Measurements from ENCODE around the gene TMEM108.

Gene TMEM108

DNA sequence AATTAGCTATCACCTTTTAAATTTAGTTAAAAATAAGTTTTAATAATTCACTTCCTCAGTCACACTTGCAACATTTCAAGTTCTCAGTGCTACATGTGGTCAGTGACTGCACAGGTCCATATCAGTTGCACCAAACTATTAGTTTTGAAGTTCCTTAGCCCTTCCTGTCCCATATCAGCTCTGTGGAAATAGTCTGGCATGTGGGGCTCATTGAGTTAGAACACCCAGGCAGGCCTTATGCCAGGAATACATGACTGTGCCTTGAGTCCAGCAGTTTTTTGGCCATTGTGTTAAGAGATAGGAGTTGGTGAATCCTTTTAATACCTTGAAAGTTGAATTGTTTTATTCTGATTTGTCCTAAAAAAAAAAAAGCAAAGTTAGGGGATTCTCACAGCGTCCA lies 207.9 kb downstream of the TMEM108 start:
- no peaks in the 10 kb centered on the region for H3K36me3 Mint-ChIP-seq
- H3K4me3 Mint-ChIP-seq, result no peak overlapping the region
- H3K27ac Mint-ChIP-seq, result no peak overlapping the region
- no peaks in the 10 kb centered on the region for H3K9me3 Mint-ChIP-seq (ENCODE audit: low read depth)
- no peaks in the 10 kb centered on the region for H3K4me1 Mint-ChIP-seq (ENCODE audit: low read depth)
- peaks cover 13% of the 10 kb centered on the region for H3K27me3 Mint-ChIP-seq

DNA sequence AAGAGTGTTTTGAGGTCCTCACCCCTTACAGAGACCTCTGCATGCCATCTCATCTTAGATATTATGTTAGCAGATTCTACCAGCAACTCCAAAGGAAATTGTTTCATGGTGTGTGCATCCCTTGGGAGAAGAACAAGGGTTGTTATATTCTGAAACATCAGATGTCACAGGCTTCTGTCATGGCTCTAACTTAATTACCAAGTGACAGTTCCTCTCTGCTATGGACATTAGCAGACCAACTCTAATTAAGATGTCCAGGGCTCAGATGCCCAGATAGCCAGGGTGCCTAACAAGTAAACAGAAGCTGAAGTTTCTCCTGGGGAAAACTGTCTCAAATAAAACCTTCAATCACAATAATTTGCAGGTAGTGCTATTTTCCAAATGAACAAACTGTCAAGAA lies 208.6 kb downstream of the TMEM108 start:
- Mint-ChIP-seq H3K4me3 (no peak overlapping the region), H3K4me1 (ENCODE audit: low read depth) (no peaks in the 10 kb centered on the region), H3K9me3 (ENCODE audit: low read depth) (no peaks in the 10 kb centered on the region), H3K27ac (no peak overlapping the region), H3K27me3 (peaks cover 10% of the 10 kb centered on the region), H3K36me3 (no peaks in the 10 kb centered on the region)

DNA sequence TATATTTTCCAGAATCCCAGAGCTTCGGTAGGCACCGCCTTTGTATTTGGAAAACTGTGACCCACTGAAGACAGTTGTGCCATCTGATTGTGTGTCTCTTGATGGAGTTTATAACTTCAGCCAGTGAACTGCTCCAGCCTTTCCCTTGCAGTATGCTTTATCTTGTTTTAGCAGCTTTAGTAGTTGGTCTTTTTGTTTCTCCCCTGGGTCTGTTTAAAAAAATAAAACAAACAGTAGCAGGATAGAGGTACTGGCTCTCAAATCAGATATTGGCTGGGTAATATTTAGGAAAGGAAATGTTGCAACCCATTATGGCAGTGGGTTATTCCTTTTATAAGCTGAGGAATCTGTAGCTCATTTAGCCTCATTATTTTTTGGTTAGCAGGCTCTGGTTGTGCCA lies 210.2 kb downstream of the TMEM108 start:
- Mint-ChIP-seq H3K27ac (no peak overlapping the region), H3K9me3 (ENCODE audit: low read depth) (no peaks in the 10 kb centered on the region)

DNA sequence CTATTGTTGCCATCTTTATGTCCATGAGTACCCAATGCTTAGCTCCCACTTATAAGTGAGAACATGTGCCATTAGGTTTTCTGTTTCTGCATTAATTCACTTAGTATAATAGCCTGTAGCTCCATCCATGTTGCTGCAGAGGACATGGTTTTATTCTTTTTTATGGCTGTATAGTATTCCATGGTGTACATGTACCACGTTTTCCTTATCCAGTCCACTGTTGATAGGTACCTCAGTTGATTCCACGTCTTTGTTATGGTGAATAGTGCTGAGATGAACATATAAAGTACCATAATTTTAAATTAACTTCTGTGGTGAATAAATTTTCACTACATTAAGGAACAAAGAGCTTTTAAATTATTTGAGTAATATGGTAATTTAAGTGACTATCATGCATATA lies 211.3 kb downstream of the TMEM108 start:
- Mint-ChIP-seq H3K4me1 (ENCODE audit: low read depth) (no peaks in the 10 kb centered on the region), H3K4me3 (no peak overlapping the region), H3K27ac (no peak overlapping the region), H3K9me3 (ENCODE audit: low read depth) (no peaks in the 10 kb centered on the region), H3K36me3 (no peaks in the 10 kb centered on the region), H3K27me3 (peaks cover 3% of the 10 kb centered on the region)

More for the DNA sequence above, 210.2 kb downstream of the TMEM108 start:
- Mint-ChIP-seq H3K4me1 (ENCODE audit: low read depth) (no peaks in the 10 kb centered on the region), H3K36me3 (no peaks in the 10 kb centered on the region), H3K27me3 (peaks cover 3% of the 10 kb centered on the region), H3K4me3 (no peak overlapping the region)

GRCh38 chr3:133254151-133254550 lies 216.0 kb downstream of the TMEM108 start:
- H3K4me3 Mint-ChIP-seq, result no peak overlapping the region
- no peaks in the 10 kb centered on the region for H3K4me1 Mint-ChIP-seq (ENCODE audit: low read depth)
- H3K27me3 Mint-ChIP-seq, result peaks cover 4% of the 10 kb centered on the region
- peaks cover 5% of the 10 kb centered on the region for H3K9me3 Mint-ChIP-seq (ENCODE audit: low read depth)
- H3K27ac Mint-ChIP-seq, result no peak overlapping the region
- H3K36me3 Mint-ChIP-seq, result no peaks in the 10 kb centered on the region

GRCh38 chr3:133254716-133255115 lies 216.5 kb downstream of the TMEM108 start:
- H3K9me3 Mint-ChIP-seq (ENCODE audit: low read depth), result peaks cover 5% of the 10 kb centered on the region
- H3K4me3 Mint-ChIP-seq, result no peak overlapping the region
- H3K36me3 Mint-ChIP-seq, result no peaks in the 10 kb centered on the region
- H3K27me3 Mint-ChIP-seq, result peaks cover 4% of the 10 kb centered on the region
- H3K4me1 Mint-ChIP-seq (ENCODE audit: low read depth), result no peaks in the 10 kb centered on the region
- H3K27ac Mint-ChIP-seq, result no peak overlapping the region

- Mint-ChIP-seq H3K36me3 (no peaks in the 10 kb centered on the region), H3K4me3 (no peak overlapping the region)
These were observed 218.7 kb downstream of the TMEM108 start for GRCh38 chr3:133256787-133257483.

DNA sequence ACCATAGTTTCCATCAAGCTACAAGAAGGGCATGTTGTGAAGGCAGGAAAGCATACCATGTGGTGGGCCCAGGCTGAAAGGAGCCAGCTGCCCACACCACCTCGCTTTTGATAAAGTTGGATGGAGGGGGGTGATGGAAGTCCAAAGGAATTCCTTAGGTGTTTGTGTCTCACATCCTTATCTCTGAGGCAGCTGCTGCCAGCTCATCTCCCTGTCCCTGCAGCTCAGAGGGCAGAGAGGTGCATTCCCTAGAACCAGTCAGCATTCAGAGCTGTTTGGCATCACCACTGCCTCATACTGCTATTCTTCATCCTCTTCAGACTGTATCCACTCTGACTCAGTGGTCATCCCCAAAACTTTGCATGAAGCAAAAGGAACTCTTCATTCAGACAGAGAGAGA lies 220.2 kb downstream of the TMEM108 start:
- H3K27me3 Mint-ChIP-seq, result peaks cover 9% of the 10 kb centered on the region
- H3K9me3 Mint-ChIP-seq (ENCODE audit: low read depth), result peaks cover 5% of the 10 kb centered on the region

More at GRCh38 chr3:133256787-133257483, 218.7 kb downstream of the TMEM108 start:
- Mint-ChIP-seq H3K27me3 (peaks cover 9% of the 10 kb centered on the region), H3K27ac (no peak overlapping the region), H3K9me3 (ENCODE audit: low read depth) (peaks cover 5% of the 10 kb centered on the region), H3K4me1 (ENCODE audit: low read depth) (no peaks in the 10 kb centered on the region)

DNA sequence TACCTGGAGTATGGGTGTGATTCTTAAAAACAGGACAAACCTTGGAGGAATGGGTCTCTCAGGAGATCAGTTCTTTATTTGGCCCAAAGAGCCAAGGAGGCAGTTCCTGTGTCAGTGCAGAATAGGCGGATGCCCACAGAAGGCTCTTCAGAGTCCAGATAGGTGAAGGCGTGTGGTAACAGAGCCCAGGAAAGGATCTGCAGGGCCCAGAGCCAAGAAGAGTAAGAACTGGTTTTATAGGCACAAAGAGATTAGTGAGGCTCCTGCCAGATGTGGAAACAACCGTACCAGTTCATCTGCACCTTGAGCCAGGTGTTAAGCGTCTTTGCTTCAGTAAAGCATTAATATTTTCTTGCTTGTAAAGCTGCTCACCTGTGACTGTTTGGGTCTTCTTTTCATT lies 221.6 kb downstream of the TMEM108 start:
- Mint-ChIP-seq H3K4me3 (no peak overlapping the region), H3K9me3 (ENCODE audit: low read depth) (peaks cover 5% of the 10 kb centered on the region), H3K27me3 (peaks cover 9% of the 10 kb centered on the region), H3K36me3 (no peaks in the 10 kb centered on the region), H3K27ac (no peak overlapping the region), H3K4me1 (ENCODE audit: low read depth) (no peaks in the 10 kb centered on the region)

More for the DNA sequence above, 220.2 kb downstream of the TMEM108 start:
- no peak overlapping the region for H3K27ac Mint-ChIP-seq
- no peak overlapping the region for H3K4me3 Mint-ChIP-seq
- H3K36me3 Mint-ChIP-seq, result no peaks in the 10 kb centered on the region
- H3K4me1 Mint-ChIP-seq (ENCODE audit: low read depth), result no peaks in the 10 kb centered on the region

- Mint-ChIP-seq H3K9me3 (ENCODE audit: low read depth) (no peaks in the 10 kb centered on the region), H3K4me3 (no peak overlapping the region), H3K27me3 (peaks cover 12% of the 10 kb centered on the region), H3K27ac (no peak overlapping the region), H3K4me1 (ENCODE audit: low read depth) (no peaks in the 10 kb centered on the region), H3K36me3 (no peaks in the 10 kb centered on the region)
These were observed 224.1 kb downstream of the TMEM108 start for GRCh38 chr3:133262333-133262732.

GRCh38 chr3:133264920-133265319 lies 226.7 kb downstream of the TMEM108 start:
- no peaks in the 10 kb centered on the region for H3K36me3 Mint-ChIP-seq
- H3K4me1 Mint-ChIP-seq (ENCODE audit: low read depth), result no peaks in the 10 kb centered on the region
- no peaks in the 10 kb centered on the region for H3K9me3 Mint-ChIP-seq (ENCODE audit: low read depth)
- no peak overlapping the region for H3K4me3 Mint-ChIP-seq
- peaks cover 12% of the 10 kb centered on the region for H3K27me3 Mint-ChIP-seq
- no peak overlapping the region for H3K27ac Mint-ChIP-seq

GRCh38 chr3:133268726-133269134 lies 230.5 kb downstream of the TMEM108 start:
- Mint-ChIP-seq H3K27me3 (peaks cover 19% of the 10 kb centered on the region), H3K4me3 (no peak overlapping the region), H3K4me1 (ENCODE audit: low read depth) (no peaks in the 10 kb centered on the region), H3K36me3 (no peaks in the 10 kb centered on the region), H3K27ac (no peak overlapping the region), H3K9me3 (ENCODE audit: low read depth) (no peaks in the 10 kb centered on the region)

- H3K9me3 Mint-ChIP-seq (ENCODE audit: low read depth), result no peaks in the 10 kb centered on the region
- no peaks in the 10 kb centered on the region for H3K4me1 Mint-ChIP-seq (ENCODE audit: low read depth)
- H3K27ac Mint-ChIP-seq, result no peak overlapping the region
- no peak overlapping the region for H3K4me3 Mint-ChIP-seq
- peaks cover 19% of the 10 kb centered on the region for H3K27me3 Mint-ChIP-seq
- no peaks in the 10 kb centered on the region for H3K36me3 Mint-ChIP-seq
These were observed 231.2 kb downstream of the TMEM108 start for GRCh38 chr3:133269393-133269792.

DNA sequence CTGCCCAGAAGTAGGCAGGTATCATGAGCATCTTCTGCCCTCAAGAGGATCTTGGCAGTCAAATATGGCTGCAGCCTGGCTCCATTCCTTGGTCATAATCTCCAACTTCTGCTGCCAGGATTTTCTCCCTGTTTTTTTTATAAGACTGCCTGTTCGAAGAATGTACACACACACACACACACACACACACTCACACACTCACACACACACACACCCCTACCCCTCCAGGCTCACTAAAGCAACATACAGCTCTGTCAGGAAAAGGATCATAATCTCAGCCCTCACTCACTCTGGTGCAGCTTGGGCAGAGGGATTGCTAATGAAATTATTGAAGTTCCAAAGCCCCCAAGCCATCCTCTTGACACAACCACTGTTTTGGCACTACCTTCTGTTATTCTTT lies 232.4 kb downstream of the TMEM108 start:
- Mint-ChIP-seq H3K27ac (no peak overlapping the region), H3K4me1 (ENCODE audit: low read depth) (no peaks in the 10 kb centered on the region), H3K27me3 (peaks cover 19% of the 10 kb centered on the region), H3K9me3 (ENCODE audit: low read depth) (no peaks in the 10 kb centered on the region), H3K36me3 (no peaks in the 10 kb centered on the region), H3K4me3 (no peak overlapping the region)

DNA sequence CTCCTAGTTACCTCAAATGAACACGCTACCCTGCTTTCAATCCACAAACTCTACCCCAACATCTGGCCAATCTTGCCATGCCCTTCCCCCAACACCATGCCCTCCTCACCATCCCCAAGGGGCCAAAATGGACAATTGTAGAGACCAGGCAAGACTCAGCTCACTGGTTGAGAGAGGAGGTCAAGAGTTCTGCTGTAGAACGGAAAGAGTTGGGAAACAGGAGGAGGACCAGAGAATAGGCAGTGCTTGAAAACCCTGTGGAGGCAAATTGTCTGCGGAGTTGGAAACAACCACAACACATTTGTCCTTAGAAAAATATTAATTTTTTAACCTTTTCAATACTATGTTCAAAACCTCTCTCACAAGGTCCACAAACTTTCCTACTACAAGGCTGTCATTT lies 232.9 kb downstream of the TMEM108 start:
- Mint-ChIP-seq H3K4me1 (ENCODE audit: low read depth) (no peaks in the 10 kb centered on the region), H3K36me3 (no peaks in the 10 kb centered on the region), H3K27ac (no peak overlapping the region), H3K9me3 (ENCODE audit: low read depth) (no peaks in the 10 kb centered on the region), H3K27me3 (peaks cover 18% of the 10 kb centered on the region), H3K4me3 (no peak overlapping the region)

GRCh38 chr3:133271539-133271938 lies 233.3 kb downstream of the TMEM108 start:
- H3K4me1 Mint-ChIP-seq (ENCODE audit: low read depth), result no peaks in the 10 kb centered on the region
- H3K9me3 Mint-ChIP-seq (ENCODE audit: low read depth), result no peaks in the 10 kb centered on the region
- no peak overlapping the region for H3K27ac Mint-ChIP-seq
- peaks cover 13% of the 10 kb centered on the region for H3K27me3 Mint-ChIP-seq
- no peak overlapping the region for H3K4me3 Mint-ChIP-seq
- no peaks in the 10 kb centered on the region for H3K36me3 Mint-ChIP-seq
